ENCODE results near the gene SLC39A2. TPM values are rescaled to one million over a fixed set of nuclear protein-coding genes. Genes with fewer than 3 reads are reported as not detected.

The SLC39A2 gene
- total RNA-seq, result 0.48 TPM in 1 of 2 replicates, not detected in the other

GRCh38 chr14:20998674-20999366 is at the start of gene SLC39A2:
Gene SLC39A2, plus strand, starts transcription at chr14:20999293. Its CDS starts 154 bp downstream, at chr14:20999447.

DNA sequence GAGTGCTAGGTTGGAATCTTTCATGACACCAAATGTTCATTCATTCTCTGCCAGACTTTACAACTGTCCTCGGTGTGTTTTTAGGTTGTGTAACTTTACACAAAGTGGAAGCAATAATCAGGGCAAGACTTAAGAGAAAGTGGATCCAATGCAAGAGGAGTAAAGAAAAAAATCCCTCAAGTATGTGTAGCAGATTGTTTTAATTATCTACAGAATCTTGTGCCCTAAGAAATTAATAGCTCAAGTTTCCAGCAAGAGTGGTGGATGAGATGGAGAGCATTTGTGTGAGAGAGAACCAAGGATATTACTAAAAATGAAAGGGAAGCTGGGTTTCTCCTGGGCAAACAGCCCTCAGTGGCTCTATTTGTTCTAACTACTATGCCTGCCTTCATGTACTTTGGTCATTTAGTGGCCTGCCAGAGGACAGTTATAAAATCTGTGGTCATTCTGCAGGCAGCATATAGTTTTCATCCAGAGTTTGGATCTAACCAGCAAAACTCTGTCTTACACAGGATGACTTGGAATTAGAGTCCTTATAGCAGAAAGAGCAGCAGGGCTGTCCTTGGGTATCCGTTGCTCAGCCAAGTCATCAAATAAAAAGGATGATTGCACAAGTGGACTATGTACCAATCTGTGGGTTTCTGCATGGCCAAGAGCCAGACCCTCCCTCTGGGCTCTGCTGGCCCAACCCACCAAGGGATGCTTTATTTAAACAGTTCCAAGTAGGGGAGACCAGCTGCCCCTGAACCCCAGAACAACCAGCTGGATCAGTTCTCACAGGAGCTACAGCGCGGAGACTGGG is 44.2 kb upstream of the SLC39A2 start, which contains the start of gene RNASE2:
Gene RNASE2 (plus strand): TSS at position 752 of the 802 bp plus-strand sequence. CDS start 285 bp downstream, outside the sequence.

GRCh38 chr14:20989787-20990600 is 9.1 kb upstream of the SLC39A2 start, which contains the start of gene METTL17:
Gene METTL17, plus strand, starts transcription at chr14:20989980. Its CDS starts 23 bp downstream, at chr14:20990003.

GRCh38 chr14:21024585-21025370 is 25.7 kb downstream of the SLC39A2 start, which contains the start of gene NDRG2:
Gene NDRG2, minus strand, starts transcription at chr14:21025061. Its CDS starts 1,746 bp downstream, at chr14:21023315.

DNA sequence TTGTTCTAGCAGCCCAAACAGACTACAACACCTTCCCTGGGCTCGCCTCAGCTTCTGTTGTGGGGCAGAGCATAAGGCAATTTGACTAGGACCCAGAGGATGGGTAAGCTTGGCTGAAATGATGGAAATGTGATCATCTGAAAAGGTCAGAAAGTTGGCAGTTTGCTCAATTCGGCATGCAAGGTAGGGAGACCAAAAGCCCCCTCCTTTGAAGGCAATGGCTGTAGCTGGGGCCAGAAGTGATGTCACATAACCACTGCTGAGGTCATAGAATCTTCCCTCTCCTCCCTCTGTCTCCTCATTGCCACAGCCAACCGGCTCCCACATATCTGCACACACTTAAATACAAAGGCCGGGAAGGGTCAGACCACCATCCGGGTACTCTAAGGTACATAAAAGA is 30.8 kb downstream of the SLC39A2 start, which contains the start of gene TPPP2:
Gene TPPP2 (plus strand): TSS at position 301 of the 400 bp plus-strand sequence. CDS start 365 bp downstream, outside the sequence.

GRCh38 chr14:21034707-21035106 is 35.6 kb downstream of the SLC39A2 start, which contains the start of gene RNASE13:
Gene RNASE13, minus strand, starts transcription at chr14:21034807. Its CDS starts 519 bp downstream, at chr14:21034288.

DNA sequence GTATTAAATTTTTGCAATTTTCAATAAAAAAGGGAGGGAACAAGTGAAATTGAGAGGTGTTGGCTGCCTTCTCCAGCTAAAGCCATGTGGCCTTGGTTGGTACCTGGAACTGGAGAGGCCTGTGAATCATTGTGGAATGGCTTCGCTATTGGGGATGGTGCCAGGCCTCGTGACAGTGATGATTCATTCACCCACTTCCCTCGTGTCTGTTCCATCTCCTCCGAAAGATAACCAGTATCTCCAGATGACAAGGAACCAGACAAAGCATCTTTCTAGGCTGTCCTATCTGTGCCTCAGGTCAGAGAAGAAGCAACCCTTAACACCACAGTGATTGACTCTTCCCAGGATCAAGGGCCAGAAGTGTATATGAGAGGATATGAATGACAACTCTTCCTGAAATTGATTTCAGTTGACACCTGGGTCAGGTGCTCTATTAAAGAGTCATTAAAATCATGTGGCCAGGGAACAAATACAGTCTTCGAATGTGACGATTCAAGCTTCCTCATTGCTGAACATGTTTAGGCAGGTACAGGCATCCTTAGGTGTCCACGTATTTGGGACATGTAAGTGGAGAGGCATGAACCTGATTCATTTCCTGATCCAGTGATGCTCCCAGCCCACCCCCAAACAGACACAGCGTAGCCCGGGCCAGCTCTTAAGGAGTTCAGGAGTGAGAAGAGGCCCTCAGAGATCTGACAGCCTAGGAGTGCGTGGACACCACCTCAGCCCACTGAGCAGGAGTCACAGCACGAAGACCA is 42.8 kb downstream of the SLC39A2 start, which contains the start of gene RNASE7:
Gene RNASE7 (plus strand): TSS at position 687 of the 758 bp plus-strand sequence. CDS start 631 bp downstream, outside the sequence.

Other genes with a start within 250 kb of the SLC39A2 start
- gene EDDM3B, start 230.9 kb upstream of the SLC39A2 start, total RNA-seq, result not detected in 2 replicates
- not detected in 2 replicates for gene RNASE6, start 218.0 kb upstream of the SLC39A2 start, total RNA-seq
- gene RNASE1, start 196.4 kb upstream of the SLC39A2 start, total RNA-seq, result 0.72 TPM in 1 of 2 replicates, not detected in the other
- gene RNASE3, start 107.9 kb upstream of the SLC39A2 start, total RNA-seq, result not detected in 2 replicates
- gene RNASE2, start 43.8 kb upstream of the SLC39A2 start, total RNA-seq, result not detected in 2 replicates
- gene METTL17, start 9.3 kb upstream of the SLC39A2 start, total RNA-seq, result 47.2 and 64.6 TPM in 2 replicates
- gene NDRG2, start 25.8 kb downstream of the SLC39A2 start, total RNA-seq, result 11.8 and 13.2 TPM in 2 replicates
- gene TPPP2, start 30.9 kb downstream of the SLC39A2 start, total RNA-seq, result not detected in 2 replicates
- gene RNASE13, start 35.5 kb downstream of the SLC39A2 start, total RNA-seq, result not detected in 2 replicates
- 13.6 and 36.1 TPM in 2 replicates for gene RNASE7, start 43.1 kb downstream of the SLC39A2 start, total RNA-seq
- gene RNASE8, start 58.5 kb downstream of the SLC39A2 start, total RNA-seq, result 0.72 TPM in 1 of 2 replicates, not detected in the other
- 11.5 and 18.3 TPM in 2 replicates for gene ARHGEF40, start 71.0 kb downstream of the SLC39A2 start, total RNA-seq
- 10.2 and 23.1 TPM in 2 replicates for gene ZNF219, start 99.4 kb downstream of the SLC39A2 start, total RNA-seq
- gene TMEM253, start 101.8 kb downstream of the SLC39A2 start, total RNA-seq, result 0.24 TPM in 1 of 2 replicates, not detected in the other
- gene OR5AU1, start 156.8 kb downstream of the SLC39A2 start, total RNA-seq, result not detected in 2 replicates

Measured in tracheal epithelial cell (primary cell).